Stimulated activated CD8-positive, alpha-beta memory T cell treated with anti-CD3 and anti-CD28 coated beads, Interleukin-15, amount 100 ng/mL, for 24 hours (primary cell): Measurements from ENCODE around the gene CFAP221.

Source experiments
- DNase-seq: peaks from one replicate; pipeline ENCODE4 v3.0.0-alpha.2; 2020; ENCODE audit warnings: low read depth

The CFAP221 gene

DNA sequence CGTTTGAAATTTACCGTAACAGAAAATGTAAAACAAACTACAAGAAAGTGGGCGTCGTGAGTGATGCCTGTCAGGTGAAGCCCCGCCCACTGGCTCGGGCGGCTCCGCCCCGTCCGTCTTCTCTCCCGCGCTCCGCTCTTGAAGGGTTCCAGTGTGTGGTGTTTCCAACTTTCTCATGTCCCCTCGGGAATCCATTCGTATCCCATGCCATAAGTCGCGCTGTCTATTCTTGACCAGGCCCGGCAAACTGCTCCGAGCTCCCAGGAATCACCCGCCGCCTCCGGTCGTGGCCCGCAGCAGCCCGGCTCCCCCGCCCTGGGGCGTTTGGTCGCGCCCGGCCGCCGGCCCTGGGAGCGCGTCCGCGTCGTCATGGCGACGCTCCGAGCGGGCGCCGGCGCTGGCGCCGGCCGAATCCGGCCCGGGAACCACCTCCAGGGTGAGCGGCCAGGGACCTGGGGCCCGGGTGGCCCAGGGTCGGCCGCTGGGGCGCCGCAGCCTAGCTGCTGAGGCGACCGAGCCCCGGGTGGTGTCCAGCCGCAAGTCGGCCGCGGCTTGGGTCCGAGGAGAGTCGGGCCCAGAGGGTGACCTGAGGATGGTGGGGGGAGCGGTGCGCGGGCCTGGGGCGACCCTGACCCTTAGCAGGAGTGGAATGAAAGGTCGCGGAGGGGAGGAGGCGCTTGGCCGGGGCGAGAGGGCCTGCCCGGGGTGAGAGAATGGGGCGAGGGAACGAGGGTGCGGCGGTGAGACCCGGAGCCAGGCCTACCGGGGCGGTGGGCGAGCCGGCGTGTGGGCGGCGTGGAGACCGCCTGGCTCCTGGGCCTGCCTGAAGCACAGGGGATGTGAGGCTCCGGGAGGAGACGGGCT lies at the start of gene CFAP221:
Gene CFAP221, plus strand, starts transcription at position 375 of the 864 bp plus-strand sequence. CDS start 1,683 bp downstream, outside the sequence.
- DNase-seq = peak; percentile 11

DNA sequence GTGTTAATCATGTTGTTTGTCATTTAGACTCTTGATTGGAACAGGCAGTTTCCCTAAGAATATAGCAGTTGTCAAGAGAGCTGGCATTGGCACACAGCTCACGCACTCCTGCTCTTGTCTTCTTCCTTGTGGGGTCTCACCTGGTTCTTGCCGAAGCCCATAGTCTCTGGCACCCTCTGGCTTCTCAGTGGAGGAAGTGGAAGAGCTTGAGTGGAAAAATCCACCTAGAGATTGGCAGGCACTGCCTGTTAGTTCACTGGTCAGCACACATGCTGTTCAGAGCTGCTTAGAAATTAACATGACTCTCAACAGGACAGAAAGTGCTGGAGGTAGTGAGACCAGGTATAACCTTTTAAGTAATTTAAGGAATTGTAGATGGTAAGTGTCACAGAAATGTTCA lies 48.3 kb upstream of the CFAP221 start:
- DNase-seq = no peak

DNA sequence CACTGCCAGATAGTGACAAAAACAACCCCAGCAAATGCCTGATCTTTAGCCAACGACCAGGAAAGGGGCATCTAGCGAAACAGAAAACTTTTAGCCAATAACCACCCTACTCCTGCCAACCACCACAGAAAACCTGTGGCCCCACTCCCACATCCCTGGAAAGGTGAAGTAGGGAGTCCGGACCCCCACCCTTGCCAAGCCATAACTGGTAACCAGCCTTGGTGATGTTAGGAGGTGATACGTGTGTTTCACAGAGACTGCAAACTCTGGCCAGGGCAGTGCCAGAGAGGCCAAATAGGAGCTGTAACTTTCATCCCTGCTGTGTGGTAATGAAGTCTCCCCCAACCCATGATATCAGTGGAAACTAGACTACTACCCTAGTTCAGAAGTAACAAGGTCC lies 47.6 kb upstream of the CFAP221 start:
- DNase-seq = no peak

DNA sequence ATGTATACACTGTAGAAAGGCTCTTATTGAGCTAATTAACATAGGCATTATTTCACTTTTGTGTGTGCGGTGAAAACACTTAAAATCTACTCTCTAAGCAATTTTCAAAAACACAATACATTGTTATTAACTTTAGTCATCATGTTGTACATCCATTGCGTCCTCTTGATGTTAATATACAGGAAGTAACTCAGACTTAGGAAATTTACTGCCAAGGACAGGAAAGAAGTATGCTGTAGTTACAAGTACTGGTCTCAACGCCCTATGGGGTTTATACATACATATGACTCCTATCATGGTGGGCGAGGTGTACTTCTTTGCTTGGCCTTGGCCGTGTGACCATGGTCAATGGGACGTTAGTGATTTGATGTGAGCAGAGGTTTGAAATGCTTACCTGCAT lies 35.5 kb upstream of the CFAP221 start:
- DNase-seq = no peak

DNA sequence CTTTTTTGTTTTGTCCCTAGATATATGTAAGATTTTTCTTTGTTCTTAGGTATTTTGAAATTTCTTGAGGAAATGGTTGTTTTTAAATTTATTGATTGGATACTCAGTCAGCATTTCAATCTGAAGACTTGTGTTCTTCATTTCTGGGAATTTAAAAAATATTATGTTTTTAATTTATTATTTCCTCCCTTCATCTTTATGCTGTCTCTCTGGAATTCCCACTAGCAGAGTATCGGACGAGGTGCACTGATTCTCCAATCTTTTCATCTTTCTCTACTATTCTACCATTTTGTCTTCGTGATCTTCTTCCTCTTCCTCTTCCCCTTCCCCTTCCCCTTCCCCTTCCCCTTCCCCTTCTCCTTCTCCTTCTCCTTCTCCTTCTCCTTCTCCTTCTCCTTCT lies 32.3 kb upstream of the CFAP221 start:
- no peak for DNase-seq

DNA sequence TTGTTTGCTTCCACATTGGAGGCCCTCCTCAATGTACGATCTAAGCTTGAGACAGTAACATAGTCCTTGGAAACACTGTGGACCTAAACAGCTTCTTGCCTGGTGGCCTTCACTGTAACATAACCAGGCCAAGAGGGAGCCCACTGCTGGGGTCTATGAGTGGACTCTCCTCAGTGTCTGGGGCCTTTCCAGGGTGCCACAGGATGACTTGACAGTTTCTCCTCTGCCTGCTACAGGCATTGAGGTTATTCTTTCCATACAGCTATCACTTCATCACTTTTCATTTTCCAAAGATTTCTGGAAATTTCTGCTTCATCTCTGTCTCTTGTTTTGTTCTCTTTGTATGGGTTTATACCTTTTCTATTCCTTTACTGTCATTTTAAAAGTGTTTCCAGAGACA lies 31.3 kb upstream of the CFAP221 start:
- DNase-seq = no peak

DNA sequence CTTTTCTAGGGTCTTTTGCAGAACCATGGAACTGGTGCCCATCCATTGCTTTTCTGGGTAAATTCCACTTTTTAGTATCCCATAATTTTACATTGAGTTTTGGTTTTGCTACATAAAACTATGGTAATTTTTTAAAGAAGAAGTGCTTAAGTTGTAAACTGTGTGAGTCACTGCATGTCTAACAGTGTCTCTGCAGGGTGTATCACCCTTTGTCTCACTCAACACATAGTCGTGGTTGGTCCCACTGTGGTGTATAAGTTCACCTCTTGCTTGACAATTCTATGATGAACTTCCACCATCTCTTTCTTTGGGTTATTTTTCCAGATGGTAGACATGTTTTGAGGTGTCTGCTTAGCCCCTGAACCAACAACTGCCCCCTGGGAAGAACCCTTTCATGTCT lies 30.4 kb upstream of the CFAP221 start:
- DNase-seq = no peak

DNA sequence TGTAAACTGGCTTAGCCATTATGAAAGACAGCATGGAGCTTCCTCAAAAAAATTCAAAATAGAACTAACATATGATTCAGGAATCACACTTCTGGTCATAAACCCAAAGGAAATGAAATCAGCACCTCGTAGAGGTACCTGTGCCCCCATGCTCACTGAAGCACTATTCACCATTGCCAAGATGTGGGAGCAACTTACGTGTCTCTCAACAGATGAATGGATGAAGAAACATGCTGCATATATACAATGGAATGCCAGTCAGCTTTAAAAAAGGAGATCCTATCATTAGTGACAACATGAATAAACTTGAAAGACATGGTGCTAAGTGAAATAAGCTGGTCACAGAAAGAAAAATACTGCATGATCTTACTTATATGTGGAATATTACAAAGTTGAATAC lies 28.1 kb upstream of the CFAP221 start:
- no peak for DNase-seq

DNA sequence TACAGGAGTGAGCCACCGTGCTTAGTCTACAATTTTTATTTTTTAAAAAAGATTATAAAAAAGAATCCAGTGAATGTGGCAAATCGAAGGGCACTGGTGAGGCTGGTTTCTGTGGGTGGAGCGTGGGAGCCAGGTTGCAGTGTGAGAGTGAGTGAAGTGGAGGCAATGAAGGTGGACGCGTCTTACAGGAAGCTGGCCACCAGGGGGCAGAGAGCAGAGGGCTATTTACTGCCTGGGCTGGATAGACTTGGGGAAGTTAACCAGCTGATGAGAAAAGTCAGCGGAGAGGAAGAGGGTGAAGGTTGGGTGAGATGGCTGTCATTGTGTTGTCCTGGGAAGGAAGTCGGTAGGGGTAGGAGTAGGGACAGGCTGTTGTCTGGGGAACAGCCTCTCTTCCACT lies 26.8 kb upstream of the CFAP221 start:
- DNase-seq = no peak

DNA sequence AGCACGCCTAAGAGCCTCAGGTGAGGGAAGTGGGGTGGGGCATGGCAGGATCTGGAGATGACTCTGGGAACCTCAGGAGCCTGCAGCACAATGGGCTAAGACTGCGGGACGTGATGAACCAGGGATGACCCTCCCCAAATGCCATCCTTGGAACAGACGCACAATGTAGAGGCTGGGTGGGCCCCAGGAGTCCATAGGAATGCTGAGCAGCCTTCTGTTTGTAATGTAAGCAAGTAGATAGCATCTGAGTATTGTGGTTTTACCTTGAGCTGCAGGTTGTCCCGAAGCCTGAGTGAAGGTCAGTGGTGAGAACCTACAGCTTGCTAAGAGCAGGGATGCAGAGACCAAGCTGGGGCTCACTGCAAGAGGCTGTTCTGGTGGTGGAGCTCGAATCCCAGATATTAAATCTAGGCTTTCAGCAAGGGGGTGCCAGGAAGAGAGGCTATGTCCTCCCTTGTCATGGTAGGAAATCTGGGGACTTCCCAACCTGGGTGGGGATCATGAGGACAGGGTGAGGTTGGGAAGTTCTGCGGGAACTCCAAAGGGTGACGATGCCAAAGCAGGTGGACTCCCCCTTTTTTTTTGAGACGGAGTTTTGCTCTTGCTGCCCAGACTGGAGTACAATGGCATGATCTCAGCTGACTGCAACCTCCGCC lies 25.7 kb upstream of the CFAP221 start:
- no peak for DNase-seq

DNA sequence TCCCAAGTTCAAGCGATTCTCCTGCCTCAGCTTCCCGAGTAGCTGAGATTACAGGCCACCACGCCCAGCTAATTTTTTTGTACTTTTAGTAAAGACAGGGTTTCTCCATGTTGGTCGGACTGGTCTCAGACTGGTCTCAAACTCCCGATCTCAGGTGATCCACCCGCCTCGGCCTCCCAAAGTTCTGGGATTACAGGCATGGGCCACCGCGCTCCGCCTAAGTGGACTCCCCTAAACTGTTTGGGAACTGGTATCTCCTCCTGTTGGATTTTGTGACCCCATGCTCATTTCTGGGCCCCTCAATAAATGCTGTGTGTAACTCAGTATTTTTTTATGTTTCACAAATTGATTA lies 25.2 kb upstream of the CFAP221 start:
- DNase-seq = no peak

DNA sequence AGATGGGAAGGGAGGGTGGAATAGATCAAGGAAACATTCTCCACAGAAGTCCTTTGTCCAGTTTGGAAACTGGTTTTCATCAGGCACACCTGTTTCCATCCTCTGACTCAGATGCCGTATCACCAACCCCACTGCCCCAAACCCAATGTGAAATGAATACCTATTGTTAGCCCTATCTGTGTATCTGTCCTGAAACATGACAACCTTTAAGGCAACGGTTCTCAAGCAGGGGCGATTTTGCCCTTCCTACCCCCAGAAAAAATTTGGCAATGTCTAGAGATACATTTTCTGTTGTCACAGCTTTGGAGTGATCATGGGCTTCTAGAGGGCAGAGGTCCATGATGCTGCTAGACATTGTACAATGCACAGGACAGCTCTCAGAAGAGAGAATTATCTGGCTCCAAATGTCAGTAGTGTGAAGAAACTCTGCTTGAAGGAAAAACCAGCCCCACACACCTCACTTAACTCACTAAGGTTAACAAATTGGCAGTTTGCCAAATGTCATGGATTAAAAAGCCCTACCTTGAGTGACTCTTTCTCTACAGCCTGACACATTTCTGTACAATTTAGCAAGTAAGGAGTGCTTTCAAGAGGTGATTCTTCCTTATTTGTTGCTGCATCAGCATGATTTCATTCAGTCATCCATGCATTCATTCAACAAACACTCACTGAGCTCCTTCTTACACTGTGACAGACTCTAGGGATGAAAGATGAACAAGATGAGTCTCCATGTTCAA lies 23.4 kb upstream of the CFAP221 start:
- DNase-seq = no peak

DNA sequence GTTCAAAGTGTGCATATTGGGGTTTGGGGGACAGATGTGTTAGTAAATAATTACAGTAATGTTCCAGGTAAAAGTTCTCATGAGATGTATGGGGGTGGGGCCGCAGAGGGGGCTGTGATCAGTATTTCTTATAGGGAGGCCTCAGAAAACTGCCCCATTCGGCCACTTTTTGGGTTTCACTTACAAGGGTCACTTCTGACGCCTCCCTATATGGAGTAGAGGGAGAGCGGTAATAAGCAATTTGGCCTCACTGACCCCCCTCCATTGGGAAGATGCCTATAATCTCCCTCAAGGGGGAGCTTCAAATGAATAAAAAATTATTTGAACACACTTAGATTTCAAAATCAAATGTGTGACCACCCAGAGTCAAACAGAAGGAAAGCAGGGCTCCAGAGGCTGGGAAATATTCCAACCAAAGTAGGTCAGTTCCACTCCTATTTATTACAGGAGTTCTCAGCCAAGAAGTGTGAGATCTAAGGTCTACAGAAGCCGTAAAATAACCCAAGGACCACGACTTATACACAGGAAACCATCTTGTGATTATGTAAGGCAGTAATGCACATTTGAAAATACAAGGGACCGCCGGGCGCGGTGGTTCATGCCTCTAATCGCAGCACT lies 22.7 kb upstream of the CFAP221 start:
- DNase-seq = no peak

DNA sequence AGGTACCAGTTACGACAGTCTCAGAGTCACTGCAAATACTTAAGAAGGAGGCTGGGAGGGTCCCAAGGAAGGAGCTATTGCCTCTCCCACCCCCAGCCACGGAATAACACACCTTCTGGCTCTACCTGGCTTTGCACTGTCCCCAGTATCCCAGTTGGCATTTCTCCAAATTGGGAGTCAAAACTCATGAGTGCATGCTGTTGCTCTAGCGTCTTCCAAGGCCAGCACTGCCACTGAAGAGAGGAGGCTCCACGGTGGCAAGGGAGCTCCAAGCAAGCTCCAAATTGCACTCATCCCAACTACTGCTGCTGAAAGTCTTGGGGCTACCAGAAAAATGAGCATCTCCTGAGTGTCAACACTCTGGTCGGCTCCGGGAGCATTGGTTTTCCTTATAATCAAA lies 21.6 kb upstream of the CFAP221 start:
- no peak for DNase-seq

DNA sequence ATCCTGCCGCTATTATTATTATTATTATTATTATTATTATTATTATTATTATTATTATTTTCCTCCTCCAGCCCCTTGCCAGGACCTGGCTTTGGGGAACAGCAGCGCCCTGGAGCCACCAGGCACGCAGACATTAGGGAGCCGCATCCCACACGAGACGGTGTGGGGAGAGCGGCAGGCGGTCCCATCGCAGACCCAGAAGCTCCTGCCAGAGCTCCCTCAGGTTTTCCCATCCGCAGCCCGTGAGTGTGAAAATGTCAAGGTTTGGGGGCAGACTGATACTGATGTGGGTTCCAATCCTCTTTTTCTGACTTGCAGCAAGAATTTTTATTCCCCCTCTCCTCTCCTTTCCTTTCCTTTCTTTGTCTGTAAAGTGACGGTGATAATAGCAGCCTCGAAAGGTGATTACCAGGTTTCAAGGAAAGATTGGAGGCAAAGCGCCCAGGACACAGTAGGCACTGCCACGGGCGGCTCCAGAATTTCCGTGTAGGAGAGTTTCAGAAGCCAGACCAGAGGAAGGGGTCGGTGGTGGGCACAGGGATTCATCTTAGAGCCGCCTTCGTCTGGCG lies 20.8 kb upstream of the CFAP221 start:
- no peak for DNase-seq

DNA sequence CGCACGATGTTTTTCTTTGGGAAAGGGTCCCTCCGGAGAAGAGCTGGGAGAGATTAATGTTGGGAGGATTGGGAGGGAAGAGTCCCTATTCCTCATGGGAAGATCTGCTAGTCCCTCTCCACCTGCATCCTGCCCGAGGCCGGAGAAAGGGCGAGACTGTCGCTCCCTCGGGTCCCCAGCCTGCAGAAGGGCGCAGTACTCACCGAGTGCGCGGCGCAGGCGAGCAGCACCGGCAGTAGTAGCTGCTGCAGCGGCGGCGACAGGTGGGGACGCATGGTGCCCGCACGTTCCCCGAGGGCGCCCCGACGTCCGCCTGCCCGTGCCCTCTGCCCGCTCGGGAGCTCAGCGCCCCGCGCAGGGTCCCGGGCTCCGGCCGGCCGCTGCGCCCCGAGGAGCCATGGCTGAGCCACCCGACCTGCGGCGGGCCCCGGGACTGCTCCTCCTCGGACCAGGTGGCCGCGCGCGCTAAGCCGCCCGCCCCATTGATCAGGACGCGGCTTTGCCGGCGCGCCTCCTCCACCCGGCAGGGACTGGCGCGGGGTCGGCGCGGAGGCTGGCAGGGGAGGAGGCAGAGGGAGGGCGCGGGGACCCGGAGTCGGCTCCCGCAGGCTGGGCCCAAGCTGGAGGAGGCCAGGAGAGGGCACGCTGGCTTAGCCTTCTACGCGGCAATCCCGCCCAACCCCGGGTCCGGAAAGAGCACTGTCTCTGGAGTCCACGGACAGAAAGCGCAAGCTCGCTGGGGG lies 20.1 kb upstream of the CFAP221 start, which contains the start of gene SCTR:
Gene SCTR, minus strand, starts transcription at position 532 of the 743 bp plus-strand sequence. Its CDS starts 257 bp downstream, at position 275.
- no peak for DNase-seq

DNA sequence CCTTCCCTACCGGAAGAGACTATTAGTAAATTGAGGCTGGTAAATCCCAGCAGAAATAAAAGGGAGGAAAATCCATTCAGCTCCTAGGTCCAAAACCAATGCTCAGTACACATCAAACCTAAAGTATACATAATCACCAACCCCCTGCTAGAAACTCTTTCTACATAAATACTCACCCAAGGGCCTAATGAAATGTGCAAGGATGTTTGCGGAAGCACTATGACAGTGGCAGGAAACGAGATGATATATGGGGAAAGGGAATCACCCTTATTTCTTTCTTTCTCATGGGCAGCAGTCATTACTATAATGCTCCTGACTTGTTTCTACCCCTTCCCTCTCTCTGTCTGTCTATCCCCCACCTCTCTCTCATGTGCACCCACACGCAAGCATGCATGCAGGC lies 18.6 kb upstream of the CFAP221 start:
- no peak for DNase-seq

DNA sequence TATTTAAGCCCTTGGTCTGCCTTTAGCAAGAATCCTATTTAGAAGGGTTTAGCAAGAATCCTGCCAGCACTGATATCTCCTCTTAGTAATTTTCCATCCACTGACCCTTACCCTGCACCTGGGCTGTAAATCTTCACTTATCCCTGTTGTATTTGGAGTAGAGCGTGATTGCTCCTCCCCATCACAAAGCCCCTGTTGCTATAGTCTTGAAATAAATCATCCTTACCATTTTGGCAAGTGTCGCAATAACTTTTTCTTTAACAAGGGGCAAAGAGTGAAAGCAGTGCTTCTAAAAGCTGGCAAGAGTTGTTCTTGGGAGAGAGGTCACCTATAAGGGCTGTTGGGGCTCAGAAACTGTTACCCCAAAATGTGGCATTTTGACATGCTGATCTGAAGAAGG lies 16.2 kb upstream of the CFAP221 start:
- DNase-seq = no peak

DNA sequence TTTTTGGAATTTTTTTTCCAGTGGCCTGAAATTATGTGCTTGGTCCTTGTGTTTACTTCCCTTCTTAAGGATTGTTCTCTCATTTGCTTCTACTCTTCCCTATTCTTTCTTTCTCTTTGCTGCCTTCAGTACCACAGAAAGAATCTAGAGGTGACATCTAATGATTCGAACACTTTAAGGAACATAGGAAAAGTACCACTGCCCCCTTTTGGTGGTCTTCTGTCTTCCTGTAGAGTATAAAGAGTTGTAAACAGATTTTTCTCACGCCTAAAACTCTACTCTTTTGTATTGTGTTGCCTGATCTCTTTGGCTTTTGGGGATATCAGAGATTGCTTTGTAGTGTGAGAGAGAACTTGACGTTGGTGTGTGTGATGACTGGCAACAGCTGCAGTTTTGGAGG lies 13.0 kb upstream of the CFAP221 start:
- no peak for DNase-seq

DNA sequence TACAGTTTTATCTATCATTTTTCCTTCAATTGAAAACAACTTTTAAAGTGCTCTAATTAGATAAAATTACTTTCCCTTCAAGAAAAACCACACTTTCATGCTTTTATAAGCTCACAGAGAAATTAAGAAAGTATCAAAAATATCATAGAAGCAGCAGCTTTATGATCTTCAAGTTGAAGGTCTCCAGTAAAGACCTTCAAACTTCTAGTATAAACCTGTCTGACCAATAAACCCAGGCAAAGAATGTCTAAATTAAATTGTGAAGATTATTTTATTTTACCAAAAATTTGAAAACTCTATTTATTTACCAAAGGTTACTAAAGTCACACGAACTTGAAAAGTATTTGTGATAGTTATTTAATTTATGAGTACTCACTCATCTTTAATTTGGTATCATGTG lies 10.7 kb upstream of the CFAP221 start:
- DNase-seq = no peak

DNA sequence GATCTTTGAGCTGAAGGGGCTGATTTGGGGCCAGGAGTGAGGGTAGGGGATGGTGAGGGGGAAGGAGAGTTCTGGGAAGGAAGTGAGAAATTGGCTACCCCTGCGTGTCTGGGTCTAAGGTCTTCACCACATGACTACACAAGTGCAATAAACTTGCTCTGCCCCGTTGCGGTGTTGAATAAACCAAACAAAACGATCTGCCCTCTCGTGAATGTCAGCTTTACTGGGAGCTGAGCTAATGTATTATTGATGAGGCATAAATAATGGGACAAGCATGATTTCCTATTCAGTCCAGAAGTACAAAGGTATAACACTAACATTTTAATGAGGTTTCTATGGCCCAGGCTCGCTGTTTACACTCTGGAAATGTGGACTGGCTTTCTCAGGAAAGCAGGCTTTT lies 8.0 kb upstream of the CFAP221 start:
- no peak for DNase-seq
